Measurements from ENCODE around the gene MIER2.

DNA sequence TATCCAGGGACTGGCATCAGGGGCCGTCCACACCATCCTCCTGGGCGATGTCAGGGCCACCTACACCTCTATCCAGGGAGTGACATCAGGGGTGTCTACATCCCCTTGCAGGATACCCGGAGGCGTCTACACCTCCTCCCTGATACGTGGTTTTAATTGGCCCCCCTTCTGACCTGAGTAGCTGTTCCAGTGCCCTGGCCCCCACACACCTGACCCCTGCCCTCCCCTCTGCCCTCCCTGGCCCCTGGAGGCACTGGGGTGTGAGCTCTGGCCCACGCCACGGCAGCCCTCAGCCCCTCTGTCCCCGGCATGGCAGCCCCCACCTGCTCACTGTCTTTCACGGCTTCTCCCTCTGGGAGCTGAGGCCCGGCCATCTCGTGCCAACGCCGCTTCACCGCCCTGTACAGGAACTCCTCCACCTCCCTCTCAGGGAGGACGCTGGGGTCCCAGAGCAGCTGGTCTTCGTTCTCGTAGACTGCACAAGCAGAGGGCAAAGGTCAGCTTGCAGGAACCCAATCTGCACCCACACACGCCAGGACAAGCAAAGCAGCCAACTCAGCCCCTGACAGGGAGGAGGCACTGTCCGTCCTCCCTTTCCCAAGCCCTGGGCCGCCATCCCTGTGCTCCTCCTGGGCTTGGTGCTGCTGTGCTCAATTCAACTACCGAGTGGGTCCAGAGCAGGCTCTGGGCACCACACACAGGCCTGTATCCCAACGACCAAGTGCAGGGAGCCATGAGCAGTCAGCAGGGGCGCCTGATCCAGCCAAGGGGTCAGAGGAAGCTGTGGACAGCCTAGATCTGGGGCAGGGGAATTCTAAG, 31.2 kb downstream of the MIER2 start:
- TF ChIP-seq POLR2A (IDR thresholded peaks at IDR 0.05; ENCODE audit: low read depth) (no peak), EP300 (IDR thresholded peaks at IDR 0.05) (no peak)
- TF ChIP-seq, protein P1, sequence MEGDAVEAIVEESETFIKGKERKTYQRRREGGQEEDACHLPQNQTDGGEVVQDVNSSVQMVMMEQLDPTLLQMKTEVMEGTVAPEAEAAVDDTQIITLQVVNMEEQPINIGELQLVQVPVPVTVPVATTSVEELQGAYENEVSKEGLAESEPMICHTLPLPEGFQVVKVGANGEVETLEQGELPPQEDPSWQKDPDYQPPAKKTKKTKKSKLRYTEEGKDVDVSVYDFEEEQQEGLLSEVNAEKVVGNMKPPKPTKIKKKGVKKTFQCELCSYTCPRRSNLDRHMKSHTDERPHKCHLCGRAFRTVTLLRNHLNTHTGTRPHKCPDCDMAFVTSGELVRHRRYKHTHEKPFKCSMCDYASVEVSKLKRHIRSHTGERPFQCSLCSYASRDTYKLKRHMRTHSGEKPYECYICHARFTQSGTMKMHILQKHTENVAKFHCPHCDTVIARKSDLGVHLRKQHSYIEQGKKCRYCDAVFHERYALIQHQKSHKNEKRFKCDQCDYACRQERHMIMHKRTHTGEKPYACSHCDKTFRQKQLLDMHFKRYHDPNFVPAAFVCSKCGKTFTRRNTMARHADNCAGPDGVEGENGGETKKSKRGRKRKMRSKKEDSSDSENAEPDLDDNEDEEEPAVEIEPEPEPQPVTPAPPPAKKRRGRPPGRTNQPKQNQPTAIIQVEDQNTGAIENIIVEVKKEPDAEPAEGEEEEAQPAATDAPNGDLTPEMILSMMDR (IDR thresholded peaks at IDR 0.05) = no peak
